ENCODE data around the gene KCNG1. TPM values are rescaled to one million over a fixed set of nuclear protein-coding genes. Genes with fewer than 3 reads are reported as not detected.

KCNG1 gene
- polyA plus RNA-seq, 3 donors = 4.5 to 7.9 (median 5.7) TPM

- DNase-seq (ENCODE audit: extremely low read depth in 1 of 11, low read depth in 9 of 11, low spot score in 4 of 11) = no peak
Observed at GRCh38 chr20:51019656-51020592, 3.0 kb downstream of the KCNG1 start.

GRCh38 chr20:51017251-51017650 lies 5.7 kb downstream of the KCNG1 start:
- no peak for DNase-seq (ENCODE audit: extremely low read depth in 1 of 11, low read depth in 9 of 11, low spot score in 4 of 11)

GRCh38 chr20:51016521-51016920 lies 6.4 kb downstream of the KCNG1 start:
- no peak for DNase-seq (ENCODE audit: extremely low read depth in 1 of 11, low read depth in 9 of 11, low spot score in 4 of 11)

- peak in 7 of 11 donors; percentile 41 to 68 (median 56) for DNase-seq (ENCODE audit: extremely low read depth in 1 of 11, low read depth in 9 of 11, low spot score in 4 of 11)
Observed at GRCh38 chr20:51014797-51015722, 7.8 kb downstream of the KCNG1 start.

GRCh38 chr20:51013577-51014330 lies 9.2 kb downstream of the KCNG1 start:
- DNase-seq (ENCODE audit: extremely low read depth in 1 of 11, low read depth in 9 of 11, low spot score in 4 of 11) = peak in 1 of 11 donors; percentile 35

- DNase-seq (ENCODE audit: extremely low read depth in 1 of 11, low read depth in 9 of 11, low spot score in 4 of 11) = no peak
Observed at GRCh38 chr20:51012357-51012756, 10.6 kb downstream of the KCNG1 start.

- no peak for DNase-seq (ENCODE audit: extremely low read depth in 1 of 11, low read depth in 9 of 11, low spot score in 4 of 11)
Observed at GRCh38 chr20:51011479-51011878, 11.4 kb downstream of the KCNG1 start.

GRCh38 chr20:51010932-51011331 lies 12.0 kb downstream of the KCNG1 start:
- no peak for DNase-seq (ENCODE audit: extremely low read depth in 1 of 11, low read depth in 9 of 11, low spot score in 4 of 11)

GRCh38 chr20:51010043-51010365 lies 12.9 kb downstream of the KCNG1 start:
- DNase-seq (ENCODE audit: extremely low read depth in 1 of 11, low read depth in 9 of 11, low spot score in 4 of 11) = no peak

- DNase-seq (ENCODE audit: extremely low read depth in 1 of 11, low read depth in 9 of 11, low spot score in 4 of 11) = no peak
Observed at GRCh38 chr20:51009303-51010042, 13.4 kb downstream of the KCNG1 start.

- no peak for DNase-seq (ENCODE audit: extremely low read depth in 1 of 11, low read depth in 9 of 11, low spot score in 4 of 11)
Observed at GRCh38 chr20:51008718-51009117, 14.2 kb downstream of the KCNG1 start.

- DNase-seq (ENCODE audit: extremely low read depth in 1 of 11, low read depth in 9 of 11, low spot score in 4 of 11) = no peak
Observed at GRCh38 chr20:51005214-51005613, 17.7 kb downstream of the KCNG1 start.

- no peak for DNase-seq (ENCODE audit: extremely low read depth in 1 of 11, low read depth in 9 of 11, low spot score in 4 of 11)
Observed at GRCh38 chr20:51004781-51005180, 18.1 kb downstream of the KCNG1 start.

- no peak for DNase-seq (ENCODE audit: extremely low read depth in 1 of 11, low read depth in 9 of 11, low spot score in 4 of 11)
Observed at GRCh38 chr20:51004305-51004727, 18.6 kb downstream of the KCNG1 start.

GRCh38 chr20:51003753-51004152 lies 19.2 kb downstream of the KCNG1 start:
- peak in 3 of 11 donors; percentile 33 to 37 (median 34) for DNase-seq (ENCODE audit: extremely low read depth in 1 of 11, low read depth in 9 of 11, low spot score in 4 of 11)

GRCh38 chr20:51002633-51003032 lies 20.3 kb downstream of the KCNG1 start:
- DNase-seq (ENCODE audit: extremely low read depth in 1 of 11, low read depth in 9 of 11, low spot score in 4 of 11) = no peak

- DNase-seq (ENCODE audit: extremely low read depth in 1 of 11, low read depth in 9 of 11, low spot score in 4 of 11) = no peak
Observed at GRCh38 chr20:51001430-51002265, 21.3 kb downstream of the KCNG1 start.

- DNase-seq (ENCODE audit: extremely low read depth in 1 of 11, low read depth in 9 of 11, low spot score in 4 of 11) = no peak
Observed at GRCh38 chr20:50999355-50999754, 23.6 kb downstream of the KCNG1 start.
